Activated CD4-positive, alpha-beta T cell treated with anti-CD3 and anti-CD28 coated beads for 1 hour (primary cell): Measurements from ENCODE around the gene USF3.
"Not testable (repeated sequence)": the region's sequence is repeated elsewhere in the genome, so short reads cannot be mapped to it uniquely, and the experiment has no call there.

ENCODE experiments used
- DNase-seq: peaks from one replicate; pipeline ENCODE4 v3.0.0-alpha.2; 2020

The USF3 gene

GRCh38 chr3:113654310-113654709 is 42.1 kb downstream of the USF3 start:
- no peak for DNase-seq

GRCh38 chr3:113649174-113649845 is 47.1 kb downstream of the USF3 start:
- no peak for DNase-seq

GRCh38 chr3:113648524-113648923 is 47.9 kb downstream of the USF3 start:
- DNase-seq: no peak

- DNase-seq: no peak
Observed at GRCh38 chr3:113643583-113643982, 52.9 kb downstream of the USF3 start.

- DNase-seq: no peak
Observed at GRCh38 chr3:113638910-113639309, 57.5 kb downstream of the USF3 start.

- DNase-seq: no peak
Observed at GRCh38 chr3:113637756-113638155, 58.7 kb downstream of the USF3 start.

- DNase-seq: not testable (repeated sequence)
Observed at GRCh38 chr3:113636034-113636433, 60.4 kb downstream of the USF3 start.

- DNase-seq: no peak
Observed at GRCh38 chr3:113634782-113635474, 61.5 kb downstream of the USF3 start.

- no peak for DNase-seq
Observed at GRCh38 chr3:113631573-113631972, 64.9 kb downstream of the USF3 start.

- no peak for DNase-seq
Observed at GRCh38 chr3:113630956-113631542, 65.4 kb downstream of the USF3 start.

GRCh38 chr3:113629584-113630421 is 66.6 kb downstream of the USF3 start:
- DNase-seq: no peak

- DNase-seq: no peak
Observed at GRCh38 chr3:113628788-113629187, 67.7 kb downstream of the USF3 start.

- DNase-seq: no peak
Observed at GRCh38 chr3:113628316-113628715, 68.1 kb downstream of the USF3 start.

GRCh38 chr3:113626503-113627371 is 69.7 kb downstream of the USF3 start:
- no peak for DNase-seq

- no peak for DNase-seq
Observed at GRCh38 chr3:113625834-113626233, 70.6 kb downstream of the USF3 start.

GRCh38 chr3:113623811-113624210 is 72.6 kb downstream of the USF3 start:
- no peak for DNase-seq

GRCh38 chr3:113623324-113623723 is 73.1 kb downstream of the USF3 start:
- no peak for DNase-seq

- no peak for DNase-seq
Observed at GRCh38 chr3:113620091-113620490, 76.4 kb downstream of the USF3 start.

- no peak for DNase-seq
Observed at GRCh38 chr3:113617726-113618125, 78.7 kb downstream of the USF3 start.

- no peak for DNase-seq
Observed at GRCh38 chr3:113615976-113616375, 80.5 kb downstream of the USF3 start.

- no peak for DNase-seq
Observed at GRCh38 chr3:113614402-113614801, 82.0 kb downstream of the USF3 start.

GRCh38 chr3:113607219-113607596 is 89.2 kb downstream of the USF3 start:
- DNase-seq: no peak
